Neural cell (in vitro differentiated cells): ENCODE data around the gene IGSF10. TPM values are rescaled to one million over a fixed set of nuclear protein-coding genes. Genes with fewer than 3 reads are reported as not detected.

Experiments
- H2AFZ ChIP-seq: fragments of 200-600, 300-800 bp; sonication (generic), shearing (Covaris generic); 2 replicates; pipeline ENCODE4 v1.6.0; 2014; ENCODE audit warnings: low read depth, mild to moderate bottlenecking, antibody characterized with exemption, low read length, moderate library complexity
- H3F3A ChIP-seq: fragments of 200-600 bp; shearing (Covaris generic); 2 replicates; pipeline ENCODE4 v1.6.1; 2016; ENCODE audit warnings: mild to moderate bottlenecking, moderate library complexity, mixed read lengths, antibody characterized with exemption, low read length; ENCODE audit not compliant: insufficient read depth, poor library complexity, severe bottlenecking
- H3K27ac ChIP-seq: fragments of 200-600, 300-800 bp; sonication (generic), shearing (Covaris generic); 2 replicates; pipeline ENCODE4 v1.5.1; 2014; ENCODE audit warnings: mild to moderate bottlenecking, low read length, moderate library complexity
- H3K27me3 ChIP-seq: fragments of 300-800, 200-600 bp; sonication (generic), shearing (Covaris generic); 2 replicates; pipeline ENCODE4 v1.6.0; 2014; ENCODE audit warnings: mild to moderate bottlenecking, low read depth, low read length, moderate library complexity; ENCODE audit not compliant: insufficient read depth
- H3K36me3 ChIP-seq: fragments of 300-800, 200-600 bp; sonication (generic), shearing (Covaris generic); 2 replicates; pipeline ENCODE4 v1.5.1; 2014; ENCODE audit warnings: mild to moderate bottlenecking, antibody characterized with exemption, low read length, moderate library complexity; ENCODE audit not compliant: insufficient read depth
- H3K4me2 ChIP-seq: fragments of 300-800, 200-600 bp; sonication (generic), shearing (Covaris generic); 2 replicates; pipeline ENCODE4 v1.6.0; 2014; ENCODE audit warnings: mild to moderate bottlenecking, low read length
- H3K4me3 ChIP-seq: fragments of 300-800, 200-600 bp; sonication (generic), shearing (Covaris generic); 2 replicates; pipeline ENCODE4 v1.5.1; 2014; ENCODE audit warnings: mild to moderate bottlenecking, low read length, moderate library complexity
- H3K79me2 ChIP-seq: fragments of 200-600 bp; shearing (Covaris generic); replicated peaks from 2 replicates; pipeline ENCODE4 v1.6.0; 2014; ENCODE audit warnings: mild to moderate bottlenecking, low read length, moderate library complexity; ENCODE audit not compliant: insufficient read depth
- H3K9ac ChIP-seq: fragments of 300-800, 200-600 bp; sonication (generic), shearing (Covaris generic); 2 replicates; pipeline ENCODE4 v1.6.1; 2016; ENCODE audit warnings: mild to moderate bottlenecking, low read length, mixed read lengths
- H3K9me2 ChIP-seq: fragments of 200-600 bp; shearing (Covaris generic); 2 replicates; pipeline ENCODE4 v1.6.1; 2016; ENCODE audit warnings: mild to moderate bottlenecking, low read length, mixed read lengths; ENCODE audit not compliant: insufficient read depth
- H3K9me3 ChIP-seq: fragments of 200-600, 300-800 bp; sonication (generic), shearing (Covaris generic); 2 replicates; pipeline ENCODE4 v1.6.1; 2016; ENCODE audit warnings: mild to moderate bottlenecking, mixed run types, low read length, moderate library complexity, mixed read lengths
- H4K20me1 ChIP-seq: fragments of 200-600 bp; shearing (Covaris generic); 2 replicates; pipeline ENCODE4 v1.6.1; 2016; ENCODE audit warnings: mild to moderate bottlenecking, mixed run types; ENCODE audit not compliant: insufficient read depth
- EP300 ChIP-seq: fragments of 450-650 bp; conservative IDR thresholded peaks from 2 replicates; pipeline ENCODE4 v1.6.1; 2014; ENCODE audit warnings: antibody characterized with exemption, mild to moderate bottlenecking, moderate library complexity; ENCODE audit not compliant: poor library complexity, severe bottlenecking
- MXI1 ChIP-seq: fragments of 450-650 bp; conservative IDR thresholded peaks from 2 replicates; pipeline ENCODE4 v1.6.1; 2014; ENCODE audit warnings: antibody characterized with exemption, mild to moderate bottlenecking; ENCODE audit not compliant: poor library complexity, severe bottlenecking
- POLR2AphosphoS5 ChIP-seq: IDR thresholded peaks from 2 replicates; pipeline ENCODE4 v1.6.1; 2012
- RAD21 ChIP-seq: fragments of 450-650 bp; conservative IDR thresholded peaks from 2 replicates; pipeline ENCODE4 v1.6.1; 2014; ENCODE audit warnings: antibody characterized with exemption, mild to moderate bottlenecking, moderate library complexity
- SMC3 ChIP-seq: fragments of 450-650 bp; conservative IDR thresholded peaks from 2 replicates; pipeline ENCODE4 v1.6.1; 2014; ENCODE audit warnings: antibody characterized with exemption, mild to moderate bottlenecking, moderate library complexity; ENCODE audit not compliant: poor library complexity
- TAF1 ChIP-seq: IDR thresholded peaks from 2 replicates; pipeline ENCODE4 v1.6.1; 2012; ENCODE audit warnings: low read depth
- polyA plus RNA-seq: library from polyadenylated mRNA; depleted of rRNA; stranded (reverse); fragments of >200 nt; gene quantifications from 2 replicates; pipeline ENCODE4 v1.2.3, GENCODE V29; 2014
- TF ChIP-seq, protein P1 (sequence below): IDR thresholded peaks from 2 replicates; pipeline ENCODE4 v1.6.1; 2012; ENCODE audit warnings: borderline replicate concordance
- TF ChIP-seq, protein P2 (sequence below): fragments of 450-650 bp; IDR thresholded peaks from 2 replicates; pipeline ENCODE4 v1.5.1; 2014; ENCODE audit warnings: antibody characterized with exemption, mild to moderate bottlenecking, moderate library complexity; ENCODE audit not compliant: poor library complexity, severe bottlenecking

IGSF10 gene
- polyA plus RNA-seq, 1 donor from 2014 or later = not detected

DNA sequence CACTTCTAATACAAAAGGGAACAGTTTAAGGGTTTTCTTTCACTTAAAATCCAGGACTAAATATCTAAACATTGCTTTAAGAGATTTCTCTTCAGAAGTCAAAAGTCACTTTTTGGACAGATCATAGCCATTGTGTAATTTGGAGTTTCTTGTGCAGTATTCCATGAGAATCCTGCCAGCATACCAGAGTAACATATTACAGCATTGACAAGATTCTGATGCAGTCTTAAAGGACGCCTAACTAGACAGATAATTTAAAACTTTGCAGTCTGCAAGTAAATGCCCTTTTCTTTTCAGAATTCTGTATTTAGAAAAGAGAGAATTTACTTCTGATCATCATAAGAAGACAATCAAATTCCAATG lies 17.5 kb upstream of the IGSF10 start:
- Histone ChIP-seq H3K9me2 (no peaks in the 10 kb centered on the region), H3K9me3 (no peaks in the 10 kb centered on the region), H3K27me3 (no peaks in the 10 kb centered on the region), H4K20me1 (no peaks in the 10 kb centered on the region), H3K4me3 (no peak overlapping the region), H3K36me3 (no peaks in the 10 kb centered on the region), H3K27ac (no peak overlapping the region), H3K79me2 (no peaks in the 10 kb centered on the region), H3F3A (no peaks in the 10 kb centered on the region), H3K4me2 (no peak overlapping the region), H2AFZ (no peak overlapping the region), H3K9ac (no peak overlapping the region)
- TF ChIP-seq EP300 = no peak
- no peak for TF ChIP-seq TAF1
- TF ChIP-seq SMC3 = no peak
- TF ChIP-seq RAD21 = no peak

DNA sequence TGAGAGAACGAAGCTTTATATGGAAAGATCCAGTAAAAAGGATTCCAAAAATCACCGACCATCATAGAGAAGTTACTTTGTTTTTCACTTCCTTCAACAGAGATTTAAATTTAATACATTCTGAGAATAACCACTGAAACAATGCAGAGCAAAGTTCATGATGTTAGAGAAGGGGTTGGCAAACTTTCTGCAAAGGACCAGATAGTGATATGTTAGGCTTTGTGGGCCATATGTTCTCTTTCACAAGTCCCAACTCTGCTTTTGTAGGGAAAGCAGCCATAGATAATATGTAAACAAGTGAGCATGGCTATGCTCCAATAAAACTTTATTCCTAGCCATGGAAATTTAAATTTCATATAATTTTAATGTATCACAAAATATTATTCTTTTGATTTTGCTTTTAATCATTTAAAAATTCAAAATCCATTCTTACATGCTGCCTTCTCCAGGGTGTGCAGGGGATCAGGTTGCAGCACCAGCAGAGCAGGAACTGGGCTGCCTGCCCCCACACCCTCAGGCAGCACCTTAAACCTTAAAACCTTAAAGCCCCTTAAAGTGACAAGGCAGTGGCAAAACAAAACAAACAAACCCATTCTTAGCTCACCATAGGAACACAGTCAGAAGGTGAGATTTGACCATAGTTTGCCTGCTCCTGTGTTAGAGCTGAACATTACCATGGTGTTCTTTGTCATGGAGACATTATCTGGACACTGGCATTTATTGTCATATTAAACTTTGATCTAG lies 16.9 kb upstream of the IGSF10 start:
- H3K9me2 ChIP-seq = no peaks in the 10 kb centered on the region
- H3K4me2 ChIP-seq = no peak overlapping the region
- no peaks in the 10 kb centered on the region for H3K79me2 ChIP-seq
- no peaks in the 10 kb centered on the region for H4K20me1 ChIP-seq
- no peaks in the 10 kb centered on the region for H3F3A ChIP-seq
- H3K27me3 ChIP-seq = no peaks in the 10 kb centered on the region
- no peak overlapping the region for H3K4me3 ChIP-seq
- H3K36me3 ChIP-seq = no peaks in the 10 kb centered on the region
- no peak overlapping the region for H3K27ac ChIP-seq
- H2AFZ ChIP-seq = no peak overlapping the region
- no peak overlapping the region for H3K9ac ChIP-seq
- no peaks in the 10 kb centered on the region for H3K9me3 ChIP-seq
- TF ChIP-seq, protein P1, sequence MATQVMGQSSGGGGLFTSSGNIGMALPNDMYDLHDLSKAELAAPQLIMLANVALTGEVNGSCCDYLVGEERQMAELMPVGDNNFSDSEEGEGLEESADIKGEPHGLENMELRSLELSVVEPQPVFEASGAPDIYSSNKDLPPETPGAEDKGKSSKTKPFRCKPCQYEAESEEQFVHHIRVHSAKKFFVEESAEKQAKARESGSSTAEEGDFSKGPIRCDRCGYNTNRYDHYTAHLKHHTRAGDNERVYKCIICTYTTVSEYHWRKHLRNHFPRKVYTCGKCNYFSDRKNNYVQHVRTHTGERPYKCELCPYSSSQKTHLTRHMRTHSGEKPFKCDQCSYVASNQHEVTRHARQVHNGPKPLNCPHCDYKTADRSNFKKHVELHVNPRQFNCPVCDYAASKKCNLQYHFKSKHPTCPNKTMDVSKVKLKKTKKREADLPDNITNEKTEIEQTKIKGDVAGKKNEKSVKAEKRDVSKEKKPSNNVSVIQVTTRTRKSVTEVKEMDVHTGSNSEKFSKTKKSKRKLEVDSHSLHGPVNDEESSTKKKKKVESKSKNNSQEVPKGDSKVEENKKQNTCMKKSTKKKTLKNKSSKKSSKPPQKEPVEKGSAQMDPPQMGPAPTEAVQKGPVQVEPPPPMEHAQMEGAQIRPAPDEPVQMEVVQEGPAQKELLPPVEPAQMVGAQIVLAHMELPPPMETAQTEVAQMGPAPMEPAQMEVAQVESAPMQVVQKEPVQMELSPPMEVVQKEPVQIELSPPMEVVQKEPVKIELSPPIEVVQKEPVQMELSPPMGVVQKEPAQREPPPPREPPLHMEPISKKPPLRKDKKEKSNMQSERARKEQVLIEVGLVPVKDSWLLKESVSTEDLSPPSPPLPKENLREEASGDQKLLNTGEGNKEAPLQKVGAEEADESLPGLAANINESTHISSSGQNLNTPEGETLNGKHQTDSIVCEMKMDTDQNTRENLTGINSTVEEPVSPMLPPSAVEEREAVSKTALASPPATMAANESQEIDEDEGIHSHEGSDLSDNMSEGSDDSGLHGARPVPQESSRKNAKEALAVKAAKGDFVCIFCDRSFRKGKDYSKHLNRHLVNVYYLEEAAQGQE = no peak
- TF ChIP-seq EP300 = no peak
- no peak for TF ChIP-seq RAD21
- no peak for TF ChIP-seq POLR2AphosphoS5
- TF ChIP-seq, protein P2, sequence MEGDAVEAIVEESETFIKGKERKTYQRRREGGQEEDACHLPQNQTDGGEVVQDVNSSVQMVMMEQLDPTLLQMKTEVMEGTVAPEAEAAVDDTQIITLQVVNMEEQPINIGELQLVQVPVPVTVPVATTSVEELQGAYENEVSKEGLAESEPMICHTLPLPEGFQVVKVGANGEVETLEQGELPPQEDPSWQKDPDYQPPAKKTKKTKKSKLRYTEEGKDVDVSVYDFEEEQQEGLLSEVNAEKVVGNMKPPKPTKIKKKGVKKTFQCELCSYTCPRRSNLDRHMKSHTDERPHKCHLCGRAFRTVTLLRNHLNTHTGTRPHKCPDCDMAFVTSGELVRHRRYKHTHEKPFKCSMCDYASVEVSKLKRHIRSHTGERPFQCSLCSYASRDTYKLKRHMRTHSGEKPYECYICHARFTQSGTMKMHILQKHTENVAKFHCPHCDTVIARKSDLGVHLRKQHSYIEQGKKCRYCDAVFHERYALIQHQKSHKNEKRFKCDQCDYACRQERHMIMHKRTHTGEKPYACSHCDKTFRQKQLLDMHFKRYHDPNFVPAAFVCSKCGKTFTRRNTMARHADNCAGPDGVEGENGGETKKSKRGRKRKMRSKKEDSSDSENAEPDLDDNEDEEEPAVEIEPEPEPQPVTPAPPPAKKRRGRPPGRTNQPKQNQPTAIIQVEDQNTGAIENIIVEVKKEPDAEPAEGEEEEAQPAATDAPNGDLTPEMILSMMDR = no peak
- TF ChIP-seq SMC3 = no peak
- no peak for TF ChIP-seq MXI1
- no peak for TF ChIP-seq TAF1
